GM11168 (cell line): ENCODE measurements around the gene LOXL3.

Source experiments
- in situ Hi-C: fragments of 300-500 bp; cut with MboI; formaldehyde crosslinking; loops from one replicate; pipeline ENCODE4 v1.12.0; 2022; ENCODE audit warnings: low sequenced_read_pairs; ENCODE audit not compliant: unreplicated experiment

LOXL3 gene

GRCh38 chr2:74531666-74532065 is 22.1 kb downstream of the LOXL3 start:
- in situ Hi-C loops = no loop called here

GRCh38 chr2:74530239-74531187 is 23.2 kb downstream of the LOXL3 start:
- in situ Hi-C loops = no loop called here

- in situ Hi-C loops = no loop called here
Measured at GRCh38 chr2:74529357-74530238, 24.1 kb downstream of the LOXL3 start, which contains the start of the genes AUP1 and HTRA2. AUP1 (minus strand) TSS chr2:74529706; CDS start chr2:74529629, 77 bp downstream. HTRA2 (plus strand) TSS chr2:74529933; CDS start chr2:74530007, 74 bp downstream.

- in situ Hi-C loops = no loop called here
Measured at GRCh38 chr2:74528600-74529356, 25.0 kb downstream of the LOXL3 start.

GRCh38 chr2:74527741-74528140 is 26.0 kb downstream of the LOXL3 start:
- in situ Hi-C loops = no loop called here

GRCh38 chr2:74526649-74527230 is 27.0 kb downstream of the LOXL3 start:
- in situ Hi-C loops = no loop called here

- in situ Hi-C loops = no loop called here
Measured at GRCh38 chr2:74525717-74526648, 27.8 kb downstream of the LOXL3 start, which contains the start of gene DQX1. DQX1 (minus strand) TSS chr2:74526231; CDS start chr2:74525729, 502 bp downstream.

- in situ Hi-C loops = no loop called here
Measured at GRCh38 chr2:74524955-74525716, 28.6 kb downstream of the LOXL3 start.

GRCh38 chr2:74524005-74524404 is 29.7 kb downstream of the LOXL3 start:
- in situ Hi-C loops = no loop called here

GRCh38 chr2:74522516-74522915 is 31.2 kb downstream of the LOXL3 start:
- in situ Hi-C loops = no loop called here

- in situ Hi-C loops = no loop called here
Measured at GRCh38 chr2:74516650-74517049, 37.1 kb downstream of the LOXL3 start.

GRCh38 chr2:74515981-74516633 is 37.6 kb downstream of the LOXL3 start:
- in situ Hi-C loops = no loop called here

- in situ Hi-C loops = no loop called here
Measured at GRCh38 chr2:74515271-74515980, 38.3 kb downstream of the LOXL3 start.

- in situ Hi-C loops = no loop called here
Measured at GRCh38 chr2:74514368-74515270, 39.1 kb downstream of the LOXL3 start, which contains the start of gene TLX2. TLX2 (plus strand) TSS chr2:74514450; CDS start chr2:74514807, 357 bp downstream.

- in situ Hi-C loops = no loop called here
Measured at GRCh38 chr2:74513605-74514367, 40.0 kb downstream of the LOXL3 start.
